KMS-11 (cell line): Measurements from ENCODE around the gene PDIA4.
"Not testable (repeated sequence)": the region's sequence is repeated elsewhere in the genome, so short reads cannot be mapped to it uniquely, and the experiment has no call there.

ENCODE experiments used
- H2AFZ ChIP-seq: fragments of 200-600 bp; sonication (generic); 2 replicates; pipeline ENCODE4 v1.6.1; 2016; ENCODE audit warnings: antibody characterized with exemption, mixed run types, low read depth
- H3K27ac ChIP-seq: fragments of 200-600 bp; sonication (generic); 2 replicates; pipeline ENCODE4 v1.6.1; 2016; ENCODE audit warnings: mild to moderate bottlenecking, mixed run types
- H3K27me3 ChIP-seq: fragments of 200-600 bp; sonication (generic); 2 replicates; pipeline ENCODE4 v1.6.1; 2017; ENCODE audit warnings: mild to moderate bottlenecking, low read depth, mixed run types, moderate library complexity; ENCODE audit not compliant: insufficient read depth
- H3K36me3 ChIP-seq: fragments of 200-600 bp; sonication (generic); 2 replicates; pipeline ENCODE4 v1.6.1; 2017; ENCODE audit warnings: mild to moderate bottlenecking, mixed run types; ENCODE audit not compliant: insufficient read depth
- H3K4me1 ChIP-seq: fragments of 200-600 bp; sonication (generic); 2 replicates; pipeline ENCODE4 v1.6.1; 2016; ENCODE audit warnings: mild to moderate bottlenecking, low read depth, mixed run types; ENCODE audit not compliant: poor library complexity, severe bottlenecking
- H3K4me2 ChIP-seq: fragments of 200-600 bp; sonication (generic); 2 replicates; pipeline ENCODE4 v1.7.0; 2016; ENCODE audit warnings: mild to moderate bottlenecking, mixed run types
- H3K4me3 ChIP-seq: fragments of 200-600 bp; sonication (generic); IDR thresholded peaks from 2 replicates; pipeline ENCODE4 v1.6.1; 2017; ENCODE audit warnings: low read depth, low read length, mixed read lengths; ENCODE audit not compliant: insufficient read depth
- H3K79me2 ChIP-seq: fragments of 200-600 bp; sonication (generic); 2 replicates; pipeline ENCODE4 v1.6.1; 2016; ENCODE audit warnings: low read depth, mixed run types; ENCODE audit not compliant: insufficient read depth
- H3K9ac ChIP-seq: fragments of 200-600 bp; sonication (generic); 2 replicates; pipeline ENCODE4 v1.6.1; 2016; ENCODE audit warnings: mild to moderate bottlenecking, mixed run types
- H4K20me1 ChIP-seq: fragments of 200-600 bp; sonication (generic); 2 replicates; pipeline ENCODE4 v1.6.1; 2016; ENCODE audit warnings: mild to moderate bottlenecking, mixed run types; ENCODE audit not compliant: insufficient read depth
- TF ChIP-seq, protein P1 (sequence below): fragments of 200-600 bp; sonication (generic); conservative IDR thresholded peaks from 2 replicates; pipeline ENCODE4 v1.6.1; 2017; ENCODE audit warnings: low read depth, mild to moderate bottlenecking, antibody characterized with exemption, low read length, moderate library complexity, mixed read lengths

The PDIA4 gene

DNA sequence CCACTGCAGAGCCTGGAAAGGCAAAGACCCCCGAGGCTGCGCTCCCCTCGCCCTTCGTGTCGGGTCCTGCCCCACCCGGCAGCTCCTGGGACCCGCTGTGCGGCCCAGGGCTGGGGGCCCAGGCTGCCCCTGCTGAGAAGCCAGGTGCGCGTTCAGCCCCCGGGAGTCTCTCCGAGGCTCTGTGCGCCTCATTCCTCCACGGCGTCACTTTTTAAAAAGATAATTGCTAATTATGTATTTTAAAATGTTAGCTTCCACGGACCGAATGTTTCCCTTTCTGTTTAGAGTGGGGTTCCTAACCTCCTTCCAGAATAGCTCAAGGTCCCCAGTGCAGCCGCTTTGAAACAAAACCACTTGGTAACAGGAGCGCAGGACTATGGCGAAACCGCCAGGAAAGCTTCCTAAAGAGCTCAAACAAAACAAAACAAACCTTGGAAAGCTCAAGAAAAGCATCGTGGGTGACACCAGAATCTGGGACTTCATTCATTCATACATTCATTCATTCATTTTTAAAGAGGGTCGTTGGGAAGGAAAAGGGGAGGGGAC is 45.6 kb downstream of the PDIA4 start:
- peaks cover 42% of the 10 kb centered on the region for H3K4me1 ChIP-seq
- no peak overlapping the region for H3K4me3 ChIP-seq
- no peaks in the 10 kb centered on the region for H3K36me3 ChIP-seq
- peaks cover 14% of the 10 kb centered on the region; the same call in 1 of the 2 replicates for H3K27me3 ChIP-seq
- H3K27ac ChIP-seq = no peak overlapping the region
- TF ChIP-seq, protein P1, sequence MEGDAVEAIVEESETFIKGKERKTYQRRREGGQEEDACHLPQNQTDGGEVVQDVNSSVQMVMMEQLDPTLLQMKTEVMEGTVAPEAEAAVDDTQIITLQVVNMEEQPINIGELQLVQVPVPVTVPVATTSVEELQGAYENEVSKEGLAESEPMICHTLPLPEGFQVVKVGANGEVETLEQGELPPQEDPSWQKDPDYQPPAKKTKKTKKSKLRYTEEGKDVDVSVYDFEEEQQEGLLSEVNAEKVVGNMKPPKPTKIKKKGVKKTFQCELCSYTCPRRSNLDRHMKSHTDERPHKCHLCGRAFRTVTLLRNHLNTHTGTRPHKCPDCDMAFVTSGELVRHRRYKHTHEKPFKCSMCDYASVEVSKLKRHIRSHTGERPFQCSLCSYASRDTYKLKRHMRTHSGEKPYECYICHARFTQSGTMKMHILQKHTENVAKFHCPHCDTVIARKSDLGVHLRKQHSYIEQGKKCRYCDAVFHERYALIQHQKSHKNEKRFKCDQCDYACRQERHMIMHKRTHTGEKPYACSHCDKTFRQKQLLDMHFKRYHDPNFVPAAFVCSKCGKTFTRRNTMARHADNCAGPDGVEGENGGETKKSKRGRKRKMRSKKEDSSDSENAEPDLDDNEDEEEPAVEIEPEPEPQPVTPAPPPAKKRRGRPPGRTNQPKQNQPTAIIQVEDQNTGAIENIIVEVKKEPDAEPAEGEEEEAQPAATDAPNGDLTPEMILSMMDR = no peak
- H2AFZ ChIP-seq = peak overlapping the region; percentile 73
- H4K20me1 ChIP-seq = no peaks in the 10 kb centered on the region
- peak overlapping the region; percentile 16; the same call in 1 of the 2 replicates for H3K9ac ChIP-seq
- no peaks in the 10 kb centered on the region for H3K79me2 ChIP-seq
- H3K4me2 ChIP-seq = peak overlapping the region; percentile 87

DNA sequence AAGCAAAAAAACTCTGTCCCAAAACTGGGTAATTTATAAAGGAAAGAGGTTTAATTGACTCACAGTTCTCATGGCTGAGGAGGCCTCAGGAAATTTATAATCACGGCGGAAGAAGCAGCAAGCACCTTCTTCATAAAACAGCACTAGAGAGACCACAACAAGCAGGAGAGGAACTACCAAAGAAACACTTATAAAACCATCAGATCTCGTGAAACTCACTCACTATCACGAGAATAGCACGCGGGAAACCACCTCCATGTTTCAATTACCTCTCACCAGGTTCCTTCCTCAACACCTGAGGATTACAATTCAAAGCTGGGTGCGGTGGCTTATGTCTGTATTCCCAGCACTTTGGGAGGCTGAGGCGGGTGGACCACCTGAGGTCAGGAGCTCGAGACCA is 48.5 kb downstream of the PDIA4 start:
- Histone ChIP-seq H3K9ac (no peak overlapping the region), H3K27me3 (peaks cover 14% of the 10 kb centered on the region; the same call in 1 of the 2 replicates), H4K20me1 (no peaks in the 10 kb centered on the region), H3K79me2 (no peaks in the 10 kb centered on the region), H3K4me3 (no peak overlapping the region), H2AFZ (no peak overlapping the region), H3K4me2 (no peak overlapping the region), H3K4me1 (peaks cover 17% of the 10 kb centered on the region), H3K36me3 (no peaks in the 10 kb centered on the region), H3K27ac (no peak overlapping the region)
- TF ChIP-seq, protein P1 = no peak

DNA sequence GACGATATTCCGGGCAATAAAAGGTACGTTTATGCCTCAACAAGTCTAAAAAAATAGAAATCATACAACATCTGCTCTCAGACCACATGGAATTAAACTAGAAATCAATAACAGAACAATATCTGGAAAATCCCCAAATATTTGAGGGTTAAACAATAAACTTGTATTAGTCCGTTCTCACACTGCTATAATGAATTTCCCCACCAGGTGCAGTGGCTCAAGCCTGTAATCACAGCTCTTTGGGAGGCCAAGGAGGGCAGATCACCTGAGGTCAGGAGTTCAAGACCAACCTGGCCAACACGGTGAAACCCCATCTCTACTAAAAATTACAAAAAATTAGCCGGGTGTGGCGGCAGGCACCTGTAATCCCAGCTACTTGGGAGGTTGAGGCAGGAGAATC is 49.2 kb downstream of the PDIA4 start:
- H3K79me2 ChIP-seq, H2AFZ ChIP-seq, H3K4me2 ChIP-seq, H3K4me1 ChIP-seq, H3K9ac ChIP-seq, H3K27ac ChIP-seq, H4K20me1 ChIP-seq, H3K36me3 ChIP-seq, H3K4me3 ChIP-seq: not testable (repeated sequence)
- H3K27me3 ChIP-seq = peaks cover 14% of the 10 kb centered on the region; the same call in 1 of the 2 replicates
- TF ChIP-seq, protein P1 = peak; percentile 14; the same call in 1 of the 2 replicates

DNA sequence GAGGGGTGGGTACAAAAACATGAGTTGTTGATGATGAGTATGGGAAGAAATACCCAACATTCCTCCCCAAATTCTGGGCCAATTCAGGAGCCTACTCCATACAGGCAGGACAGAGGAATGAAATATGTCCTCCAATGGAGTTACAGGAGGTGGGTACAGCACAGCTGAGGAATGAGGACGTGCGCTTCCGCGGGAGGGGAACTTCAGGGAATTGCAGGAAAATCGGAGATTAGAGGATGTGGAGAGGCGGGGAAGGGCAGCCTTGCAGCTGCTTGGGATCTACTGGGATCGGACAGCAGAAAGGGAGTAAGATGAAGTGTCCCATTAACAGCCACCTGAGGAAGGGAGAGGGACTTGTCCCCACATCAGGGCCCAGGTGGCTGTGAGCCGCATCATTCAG is 50.2 kb downstream of the PDIA4 start:
- no peak overlapping the region for H3K4me3 ChIP-seq
- peaks cover 5% of the 10 kb centered on the region for H3K4me1 ChIP-seq
- peaks cover 14% of the 10 kb centered on the region; the same call in 1 of the 2 replicates for H3K27me3 ChIP-seq
- TF ChIP-seq, protein P1 = no peak
- no peak overlapping the region for H2AFZ ChIP-seq
- H4K20me1 ChIP-seq = no peaks in the 10 kb centered on the region
- no peak overlapping the region for H3K27ac ChIP-seq
- no peak overlapping the region for H3K4me2 ChIP-seq
- no peaks in the 10 kb centered on the region for H3K36me3 ChIP-seq
- H3K9ac ChIP-seq = no peak overlapping the region
- H3K79me2 ChIP-seq = no peaks in the 10 kb centered on the region
